Measurements from ENCODE around the gene FBXO42. TPM values are rescaled to one million over a fixed set of nuclear protein-coding genes. Genes with fewer than 3 reads are reported as not detected.

The FBXO42 gene
- polyA plus RNA-seq (2013, experiment 1 of 2), result 12.8 TPM
- 12.4 TPM for polyA plus RNA-seq (2013, experiment 2 of 2)

GRCh38 chr1:16351994-16352841 is at the start of gene FBXO42:
FBXO42 (minus strand) TSS chr1:16352480; CDS start chr1:16315418, 37,062 bp downstream.
- Histone ChIP-seq H3K4me1 (ENCODE audit: insufficient read depth, low read length) (peaks cover 9% of the 10 kb centered on the region), H3K4me3 (ENCODE audit: low read length) (peak within 1 kb of the TSS; percentile 87), H3K9ac (ENCODE audit: low read depth, low read length) (peak within 1 kb of the TSS; percentile 81), H3K9me3 (ENCODE audit: insufficient read depth, low read depth, low read length) (no peaks in the 10 kb centered on the region), H3K27ac (ENCODE audit: low read depth, low read length) (peak within 1 kb of the TSS; percentile 86), H3K36me3 (ENCODE audit: insufficient read depth, low read length) (no peaks in the 10 kb centered on the region), H3K27me3 (ENCODE audit: insufficient read depth, low read length) (no peaks in the 10 kb centered on the region)
- 1% methylated on average over 81 of the region's 81 CpGs for WGBS

GRCh38 chr1:16398371-16398953 is 46.2 kb upstream of the FBXO42 start:
- H3K4me1 ChIP-seq (ENCODE audit: insufficient read depth, low read length), result no peaks in the 10 kb centered on the region
- WGBS, result 93% methylated on average over 5 of the region's 5 CpGs
- H3K9me3 ChIP-seq (ENCODE audit: insufficient read depth, low read depth, low read length), result no peaks in the 10 kb centered on the region
- H3K4me3 ChIP-seq (ENCODE audit: low read length), result no peak overlapping the region
- H3K27ac ChIP-seq (ENCODE audit: low read depth, low read length), result no peak overlapping the region
- no peaks in the 10 kb centered on the region for H3K27me3 ChIP-seq (ENCODE audit: insufficient read depth, low read length)
- peaks cover 52% of the 10 kb centered on the region for H3K36me3 ChIP-seq (ENCODE audit: insufficient read depth, low read length)
- H3K9ac ChIP-seq (ENCODE audit: low read depth, low read length), result no peak overlapping the region

- H3K4me3 ChIP-seq (ENCODE audit: low read length), result no peak overlapping the region
- peaks cover 54% of the 10 kb centered on the region for H3K36me3 ChIP-seq (ENCODE audit: insufficient read depth, low read length)
- no peaks in the 10 kb centered on the region for H3K9me3 ChIP-seq (ENCODE audit: insufficient read depth, low read depth, low read length)
- no peak overlapping the region for H3K27ac ChIP-seq (ENCODE audit: low read depth, low read length)
- H3K9ac ChIP-seq (ENCODE audit: low read depth, low read length), result no peak overlapping the region
- 90% methylated on average over 5 of the region's 5 CpGs for WGBS
- no peaks in the 10 kb centered on the region for H3K27me3 ChIP-seq (ENCODE audit: insufficient read depth, low read length)
- peaks cover 10% of the 10 kb centered on the region for H3K4me1 ChIP-seq (ENCODE audit: insufficient read depth, low read length)
These were observed 44.8 kb upstream of the FBXO42 start for GRCh38 chr1:16397120-16397519.

- Histone ChIP-seq H3K27ac (ENCODE audit: low read depth, low read length) (no peak overlapping the region), H3K9me3 (ENCODE audit: insufficient read depth, low read depth, low read length) (no peaks in the 10 kb centered on the region), H3K4me3 (ENCODE audit: low read length) (no peak overlapping the region), H3K36me3 (ENCODE audit: insufficient read depth, low read length) (peaks cover 54% of the 10 kb centered on the region), H3K9ac (ENCODE audit: low read depth, low read length) (no peak overlapping the region), H3K27me3 (ENCODE audit: insufficient read depth, low read length) (no peaks in the 10 kb centered on the region), H3K4me1 (ENCODE audit: insufficient read depth, low read length) (peaks cover 11% of the 10 kb centered on the region)
- WGBS, result 93% methylated on average over 7 of the region's 7 CpGs
These were observed 44.3 kb upstream of the FBXO42 start for GRCh38 chr1:16396591-16396990.

- WGBS, result 93% methylated on average over 13 of the region's 13 CpGs
- Histone ChIP-seq H3K27me3 (ENCODE audit: insufficient read depth, low read length) (no peaks in the 10 kb centered on the region), H3K36me3 (ENCODE audit: insufficient read depth, low read length) (peaks cover 54% of the 10 kb centered on the region), H3K27ac (ENCODE audit: low read depth, low read length) (no peak overlapping the region), H3K4me3 (ENCODE audit: low read length) (no peak overlapping the region), H3K9me3 (ENCODE audit: insufficient read depth, low read depth, low read length) (no peaks in the 10 kb centered on the region), H3K9ac (ENCODE audit: low read depth, low read length) (no peak overlapping the region), H3K4me1 (ENCODE audit: insufficient read depth, low read length) (peaks cover 17% of the 10 kb centered on the region)
These were observed 42.7 kb upstream of the FBXO42 start for GRCh38 chr1:16394977-16395376.

- no peaks in the 10 kb centered on the region for H3K9me3 ChIP-seq (ENCODE audit: insufficient read depth, low read depth, low read length)
- WGBS, result 94% methylated on average over 8 of the region's 10 CpGs
- no peak overlapping the region for H3K27ac ChIP-seq (ENCODE audit: low read depth, low read length)
- peaks cover 17% of the 10 kb centered on the region for H3K4me1 ChIP-seq (ENCODE audit: insufficient read depth, low read length)
- H3K9ac ChIP-seq (ENCODE audit: low read depth, low read length), result no peak overlapping the region
- peaks cover 46% of the 10 kb centered on the region for H3K36me3 ChIP-seq (ENCODE audit: insufficient read depth, low read length)
- H3K27me3 ChIP-seq (ENCODE audit: insufficient read depth, low read length), result no peaks in the 10 kb centered on the region
- H3K4me3 ChIP-seq (ENCODE audit: low read length), result no peak overlapping the region
These were observed 41.6 kb upstream of the FBXO42 start for GRCh38 chr1:16393570-16394521.

GRCh38 chr1:16392740-16393569 is 40.7 kb upstream of the FBXO42 start:
- no peaks in the 10 kb centered on the region for H3K9me3 ChIP-seq (ENCODE audit: insufficient read depth, low read depth, low read length)
- H3K36me3 ChIP-seq (ENCODE audit: insufficient read depth, low read length), result peaks cover 38% of the 10 kb centered on the region
- H3K4me3 ChIP-seq (ENCODE audit: low read length), result no peak overlapping the region
- H3K4me1 ChIP-seq (ENCODE audit: insufficient read depth, low read length), result peaks cover 17% of the 10 kb centered on the region
- 82% methylated on average over 21 of the region's 21 CpGs for WGBS
- H3K27ac ChIP-seq (ENCODE audit: low read depth, low read length), result peak overlapping the region; percentile 35; the same call in 1 of the 2 replicates
- no peaks in the 10 kb centered on the region for H3K27me3 ChIP-seq (ENCODE audit: insufficient read depth, low read length)
- no peak overlapping the region for H3K9ac ChIP-seq (ENCODE audit: low read depth, low read length)

- H3K9me3 ChIP-seq (ENCODE audit: insufficient read depth, low read depth, low read length), result no peaks in the 10 kb centered on the region
- H3K4me3 ChIP-seq (ENCODE audit: low read length), result no peak overlapping the region
- no peaks in the 10 kb centered on the region for H3K27me3 ChIP-seq (ENCODE audit: insufficient read depth, low read length)
- peaks cover 31% of the 10 kb centered on the region for H3K36me3 ChIP-seq (ENCODE audit: insufficient read depth, low read length)
- no peak overlapping the region for H3K9ac ChIP-seq (ENCODE audit: low read depth, low read length)
- WGBS, result 89% methylated on average over 3 of the region's 3 CpGs
- peaks cover 17% of the 10 kb centered on the region for H3K4me1 ChIP-seq (ENCODE audit: insufficient read depth, low read length)
- H3K27ac ChIP-seq (ENCODE audit: low read depth, low read length), result no peak overlapping the region
These were observed 39.1 kb upstream of the FBXO42 start for GRCh38 chr1:16391411-16391810.

GRCh38 chr1:16387201-16388188 is 35.2 kb upstream of the FBXO42 start:
- WGBS, result 96% methylated on average over 14 of the region's 14 CpGs
- Histone ChIP-seq H3K27ac (ENCODE audit: low read depth, low read length) (no peak overlapping the region), H3K4me3 (ENCODE audit: low read length) (no peak overlapping the region)

More at GRCh38 chr1:16387201-16388188, 35.2 kb upstream of the FBXO42 start:
- Histone ChIP-seq H3K9ac (ENCODE audit: low read depth, low read length) (no peak overlapping the region), H3K36me3 (ENCODE audit: insufficient read depth, low read length) (0 out of 2 replicates have a peak, but pooled peaks cover 3% of the 10 kb centered on the region), H3K4me1 (ENCODE audit: insufficient read depth, low read length) (peaks cover 27% of the 10 kb centered on the region), H3K9me3 (ENCODE audit: insufficient read depth, low read depth, low read length) (no peaks in the 10 kb centered on the region), H3K27me3 (ENCODE audit: insufficient read depth, low read length) (no peaks in the 10 kb centered on the region)
